ENCODE measurements around the gene NUDT2.

GRCh38 chr9:34375901-34376595 is 46.7 kb downstream of the NUDT2 start:
- TF ChIP-seq CTCF (IDR thresholded peaks at IDR 0.05) (peak; percentile 14 to 34 (median 19)), EP300 (IDR thresholded peaks at IDR 0.05) (no peak), POLR2AphosphoS5 (IDR thresholded peaks at IDR 0.05) (no peak)

Measured in esophagus muscularis mucosa (tissue), 4 donors.